ENCODE data around the gene TBC1D3. TPM values are rescaled to one million over a fixed set of nuclear protein-coding genes. Genes with fewer than 3 reads are reported as not detected.
"Not testable (repeated sequence)": the region's sequence is repeated elsewhere in the genome, so short reads cannot be mapped to it uniquely, and the experiment has no call there.

The TBC1D3 gene
- total RNA-seq, result not detected in 2 replicates
- not detected in 2 replicates for polyA plus RNA-seq

GRCh38 chr17:38192455-38192854 lies at the start of gene TBC1D3:
TBC1D3 (minus strand) TSS chr17:38192555; CDS start chr17:38191029, 1,526 bp downstream.
- H3K4me1 ChIP-seq (ENCODE audit: insufficient read depth); H3K79me2 ChIP-seq; H2AFZ ChIP-seq; DNase-seq (ENCODE audit: low spot score); H3K27me3 ChIP-seq; H3K27ac ChIP-seq; H3K4me2 ChIP-seq; H3K4me3 ChIP-seq; H3K36me3 ChIP-seq (replicated peaks; ENCODE audit: insufficient read depth, low read depth); H4K20me1 ChIP-seq (ENCODE audit: insufficient read depth, poor library complexity, severe bottlenecking); H3K9me2 ChIP-seq (replicated peaks; ENCODE audit: insufficient read depth); H3K9me3 ChIP-seq (ENCODE audit: low read depth): not testable (repeated sequence)
- no CpG with 5 or more reads among the region's 10 CpGs for WGBS (ENCODE audit: low lambda C conversion rate, missing lambda C conversion rate)

GRCh38 chr17:38232790-38233189 lies 40.4 kb upstream of the TBC1D3 start:
- not testable (repeated sequence) for DNase-seq (ENCODE audit: low spot score); H3K36me3 ChIP-seq (replicated peaks; ENCODE audit: insufficient read depth, low read depth); H3K4me2 ChIP-seq; H3K9me3 ChIP-seq (ENCODE audit: low read depth); H3K4me3 ChIP-seq; H3K4me1 ChIP-seq (ENCODE audit: insufficient read depth); H2AFZ ChIP-seq; H3K9me2 ChIP-seq (replicated peaks; ENCODE audit: insufficient read depth); H3K79me2 ChIP-seq; H3K27ac ChIP-seq; H3K27me3 ChIP-seq; H4K20me1 ChIP-seq (ENCODE audit: insufficient read depth, poor library complexity, severe bottlenecking)
- WGBS (ENCODE audit: low lambda C conversion rate, missing lambda C conversion rate), result no CpG with 5 or more reads among the region's 1 CpG

- not testable (repeated sequence) for H2AFZ ChIP-seq; H4K20me1 ChIP-seq (ENCODE audit: insufficient read depth, poor library complexity, severe bottlenecking); H3K36me3 ChIP-seq (replicated peaks; ENCODE audit: insufficient read depth, low read depth); H3K27ac ChIP-seq; H3K9me3 ChIP-seq (ENCODE audit: low read depth); H3K4me1 ChIP-seq (ENCODE audit: insufficient read depth); H3K4me2 ChIP-seq; H3K79me2 ChIP-seq; H3K27me3 ChIP-seq; H3K4me3 ChIP-seq; H3K9me2 ChIP-seq (replicated peaks; ENCODE audit: insufficient read depth); DNase-seq (ENCODE audit: low spot score)
- WGBS (ENCODE audit: low lambda C conversion rate, missing lambda C conversion rate), result no CpG with 5 or more reads among the region's 2 CpGs
These were observed 33.6 kb upstream of the TBC1D3 start for GRCh38 chr17:38225844-38226495.

GRCh38 chr17:38220867-38221266 lies 28.5 kb upstream of the TBC1D3 start:
- H3K79me2 ChIP-seq; H3K9me3 ChIP-seq (ENCODE audit: low read depth); H4K20me1 ChIP-seq (ENCODE audit: insufficient read depth, poor library complexity, severe bottlenecking); H3K9me2 ChIP-seq (replicated peaks; ENCODE audit: insufficient read depth); H3K36me3 ChIP-seq (replicated peaks; ENCODE audit: insufficient read depth, low read depth); H3K4me2 ChIP-seq; DNase-seq (ENCODE audit: low spot score); H3K27ac ChIP-seq; H2AFZ ChIP-seq; H3K27me3 ChIP-seq; H3K4me3 ChIP-seq; H3K4me1 ChIP-seq (ENCODE audit: insufficient read depth): not testable (repeated sequence)
- no CpG with 5 or more reads among the region's 1 CpG for WGBS (ENCODE audit: low lambda C conversion rate, missing lambda C conversion rate)

GRCh38 chr17:38200271-38200670 lies 7.9 kb upstream of the TBC1D3 start:
- WGBS (ENCODE audit: low lambda C conversion rate, missing lambda C conversion rate), result no CpG with 5 or more reads among the region's 2 CpGs
- H2AFZ ChIP-seq; H3K27me3 ChIP-seq; H3K9me2 ChIP-seq (replicated peaks; ENCODE audit: insufficient read depth); H3K9me3 ChIP-seq (ENCODE audit: low read depth); DNase-seq (ENCODE audit: low spot score); H3K79me2 ChIP-seq; H3K4me2 ChIP-seq; H3K36me3 ChIP-seq (replicated peaks; ENCODE audit: insufficient read depth, low read depth); H3K4me1 ChIP-seq (ENCODE audit: insufficient read depth); H3K27ac ChIP-seq; H3K4me3 ChIP-seq; H4K20me1 ChIP-seq (ENCODE audit: insufficient read depth, poor library complexity, severe bottlenecking): not testable (repeated sequence)

GRCh38 chr17:38134860-38135259 lies 57.5 kb downstream of the TBC1D3 start:
- not testable (repeated sequence) for DNase-seq (ENCODE audit: low spot score); H3K4me3 ChIP-seq; H3K27me3 ChIP-seq; H3K36me3 ChIP-seq (replicated peaks; ENCODE audit: insufficient read depth, low read depth); H3K9me2 ChIP-seq (replicated peaks; ENCODE audit: insufficient read depth); H2AFZ ChIP-seq; H3K27ac ChIP-seq; H3K4me2 ChIP-seq; H3K9me3 ChIP-seq (ENCODE audit: low read depth); H3K4me1 ChIP-seq (ENCODE audit: insufficient read depth); H4K20me1 ChIP-seq (ENCODE audit: insufficient read depth, poor library complexity, severe bottlenecking); H3K79me2 ChIP-seq
- WGBS (ENCODE audit: low lambda C conversion rate, missing lambda C conversion rate), result no CpG with 5 or more reads among the region's 16 CpGs

Small RNA genes lying within 50 kb of the gene (small RNA-seq; reads per million reads assigned to genes)
- gene RF00019, result not detected
- gene RNA5SP526, result not detected

Other genes starting within 250 kb of the TBC1D3 start
- 10.7 and 12.8 TPM in 2 replicates for gene TBC1D3L, start 203.5 kb downstream of the TBC1D3 start, total RNA-seq
- gene TBC1D3L, start 203.5 kb downstream of the TBC1D3 start, polyA plus RNA-seq, result 20.6 and 31.4 TPM in 2 replicates
- not detected in 2 replicates for gene TBC1D3D, start 188.6 kb downstream of the TBC1D3 start, total RNA-seq
- 0.08 and 0.15 TPM in 2 replicates for gene TBC1D3D, start 188.6 kb downstream of the TBC1D3 start, polyA plus RNA-seq
- gene TBC1D3C, start 123.9 kb downstream of the TBC1D3 start, total RNA-seq, result not detected in 2 replicates
- not detected in 2 replicates for gene TBC1D3C, start 123.9 kb downstream of the TBC1D3 start, polyA plus RNA-seq
- not detected in 2 replicates for gene TBC1D3E, start 64.6 kb downstream of the TBC1D3 start, total RNA-seq
- not detected in 2 replicates for gene TBC1D3E, start 64.6 kb downstream of the TBC1D3 start, polyA plus RNA-seq
- gene MRPL45, start 104.6 kb upstream of the TBC1D3 start, total RNA-seq, result 44.9 and 58.7 TPM in 2 replicates
- gene MRPL45, start 104.6 kb upstream of the TBC1D3 start, polyA plus RNA-seq, result 25.8 and 29.4 TPM in 2 replicates
- gene GPR179, start 151.4 kb upstream of the TBC1D3 start, total RNA-seq, result 0.03 and 0.08 TPM in 2 replicates
- 0.19 TPM in 1 of 2 replicates, not detected in the other for gene GPR179, start 151.4 kb upstream of the TBC1D3 start, polyA plus RNA-seq
- 13.0 and 15.9 TPM in 2 replicates for gene SOCS7, start 159.3 kb upstream of the TBC1D3 start, total RNA-seq
- 2.7 and 3.5 TPM in 2 replicates for gene SOCS7, start 159.3 kb upstream of the TBC1D3 start, polyA plus RNA-seq
- gene ARHGAP23, start 235.9 kb upstream of the TBC1D3 start, total RNA-seq, result 7.3 and 16.0 TPM in 2 replicates
- 30.0 and 32.8 TPM in 2 replicates for gene ARHGAP23, start 235.9 kb upstream of the TBC1D3 start, polyA plus RNA-seq

All from hepatocyte (in vitro differentiated cells).